Measurements from ENCODE around the gene ZBTB16. TPM values are rescaled to one million over a fixed set of nuclear protein-coding genes. Genes with fewer than 3 reads are reported as not detected.

ZBTB16 gene
- total and polyA plus RNA-seq, 10 donors = 1.5 to 85.6 (median 42.1) TPM

DNA sequence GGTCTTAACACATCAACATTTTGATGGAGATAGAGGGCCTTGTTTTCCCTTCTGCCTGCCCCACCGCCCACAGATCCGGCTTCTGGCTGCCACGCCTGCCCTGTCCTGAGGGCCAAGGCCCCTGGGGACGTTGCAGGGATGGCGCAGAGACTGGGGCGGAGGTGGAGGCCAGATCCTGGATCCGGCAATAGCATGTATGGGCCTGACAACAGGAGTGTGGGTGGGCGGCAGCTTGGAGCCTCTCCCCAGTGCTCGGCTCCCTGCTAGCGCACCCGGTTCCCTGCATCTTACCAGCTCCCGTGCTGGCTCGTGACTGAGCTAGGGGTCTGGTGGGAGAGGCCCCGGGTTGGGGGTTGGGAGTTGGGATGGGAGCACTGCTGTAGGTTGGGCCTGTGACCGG lies 95.6 kb downstream of the ZBTB16 start:
- no peak for DNase-seq
- Histone ChIP-seq H3K27me3 (replicated peaks in 1 of 7) (no peaks in the 10 kb centered on the region), H3K9me3 (no peaks in the 10 kb centered on the region), H3K4me3 (no peak overlapping the region), H3K4me1 (peaks cover 15 to 100% (median 73%) of the 10 kb centered on the region in 6 donors), H3K27ac (peak overlapping the region in 6 of 8 donors; percentile 43 to 92 (median 79)), H3K36me3 (peaks cover 0 to 34% (median 3%) of the 10 kb centered on the region in 6 donors)
- intact Hi-C loops (cut with DNase I; ENCODE audit: low total_unique reads) = no loop called here
- TF ChIP-seq, protein P1, sequence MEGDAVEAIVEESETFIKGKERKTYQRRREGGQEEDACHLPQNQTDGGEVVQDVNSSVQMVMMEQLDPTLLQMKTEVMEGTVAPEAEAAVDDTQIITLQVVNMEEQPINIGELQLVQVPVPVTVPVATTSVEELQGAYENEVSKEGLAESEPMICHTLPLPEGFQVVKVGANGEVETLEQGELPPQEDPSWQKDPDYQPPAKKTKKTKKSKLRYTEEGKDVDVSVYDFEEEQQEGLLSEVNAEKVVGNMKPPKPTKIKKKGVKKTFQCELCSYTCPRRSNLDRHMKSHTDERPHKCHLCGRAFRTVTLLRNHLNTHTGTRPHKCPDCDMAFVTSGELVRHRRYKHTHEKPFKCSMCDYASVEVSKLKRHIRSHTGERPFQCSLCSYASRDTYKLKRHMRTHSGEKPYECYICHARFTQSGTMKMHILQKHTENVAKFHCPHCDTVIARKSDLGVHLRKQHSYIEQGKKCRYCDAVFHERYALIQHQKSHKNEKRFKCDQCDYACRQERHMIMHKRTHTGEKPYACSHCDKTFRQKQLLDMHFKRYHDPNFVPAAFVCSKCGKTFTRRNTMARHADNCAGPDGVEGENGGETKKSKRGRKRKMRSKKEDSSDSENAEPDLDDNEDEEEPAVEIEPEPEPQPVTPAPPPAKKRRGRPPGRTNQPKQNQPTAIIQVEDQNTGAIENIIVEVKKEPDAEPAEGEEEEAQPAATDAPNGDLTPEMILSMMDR (IDR thresholded peaks at IDR 0.05 in 8 of 11, conservative IDR thresholded peaks at IDR 0.05 in 3 of 11) = no peak
- TF ChIP-seq POLR2A (IDR thresholded peaks at IDR 0.05) = no peak
- peak in 2 of 3 donors; percentile 60 to 66 for TF ChIP-seq POLR2AphosphoS5 (IDR thresholded peaks at IDR 0.05)
- WGBS, 5 donors = 88 to 95% (median 91%) methylated on average over 14 to 15 of the region's 15 CpGs

DNA sequence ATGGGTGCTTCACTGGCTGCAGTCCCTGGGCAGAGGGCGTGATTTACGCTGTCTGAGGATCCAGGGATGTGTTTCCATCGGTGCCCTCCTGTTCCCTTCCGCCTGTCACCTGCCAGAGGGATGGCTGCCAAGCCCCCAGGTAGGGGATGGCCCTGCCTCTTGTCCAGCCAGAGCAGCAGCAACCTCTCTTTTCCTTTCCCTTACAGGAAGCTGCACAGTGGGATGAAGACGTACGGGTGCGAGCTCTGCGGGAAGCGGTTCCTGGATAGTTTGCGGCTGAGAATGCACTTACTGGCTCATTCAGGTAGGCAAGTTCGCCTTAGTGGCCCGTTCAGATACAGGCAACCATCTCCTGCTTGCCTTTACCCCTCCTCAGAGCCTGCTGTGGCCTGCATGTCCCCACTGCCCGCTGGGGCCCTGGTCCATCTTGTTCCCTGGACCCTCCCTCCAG lies 96.6 kb downstream of the ZBTB16 start:
- Histone ChIP-seq H3K4me1 (peaks cover 25 to 100% (median 81%) of the 10 kb centered on the region in 6 donors), H3K36me3 (peaks cover 0 to 34% (median 3%) of the 10 kb centered on the region in 6 donors), H3K4me3 (no peak overlapping the region), H3K9me3 (no peaks in the 10 kb centered on the region), H3K27ac (peak overlapping the region in 3 of 8 donors; percentile 89 to 92 (median 89)), H3K27me3 (replicated peaks in 1 of 7) (no peaks in the 10 kb centered on the region)
- intact Hi-C loops (cut with DNase I; ENCODE audit: low total_unique reads) = no loop called here
- TF ChIP-seq, protein P1 (IDR thresholded peaks at IDR 0.05 in 8 of 11, conservative IDR thresholded peaks at IDR 0.05 in 3 of 11) = no peak
- peak in 2 of 3 donors; percentile 26 to 43 for TF ChIP-seq POLR2AphosphoS5 (IDR thresholded peaks at IDR 0.05)
- WGBS, 5 donors = 92 to 97% (median 95%) methylated on average over 13 of the region's 13 CpGs
- no peak for DNase-seq

DNA sequence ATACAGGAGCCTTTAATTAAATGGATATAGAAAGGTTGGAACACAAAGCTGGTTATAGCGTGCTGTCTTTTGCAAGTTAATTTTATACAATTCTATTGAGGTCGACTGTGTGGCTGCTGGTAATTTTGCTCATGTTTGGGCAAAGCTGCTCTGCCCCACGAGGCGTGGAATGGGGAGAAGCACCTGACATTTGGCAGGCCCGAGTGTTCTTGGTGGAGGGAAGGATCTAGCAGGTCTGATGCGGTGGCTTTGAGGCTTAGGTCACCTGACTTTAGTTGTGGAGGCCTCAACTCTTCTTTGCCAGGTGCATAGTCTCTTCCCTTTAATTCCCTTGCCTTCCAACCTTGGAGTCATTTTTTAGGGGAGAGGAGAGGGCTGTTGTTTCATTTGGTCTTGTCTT lies 97.3 kb downstream of the ZBTB16 start:
- peak overlapping the region in 4 of 8 donors; percentile 89 to 92 (median 90) for H3K27ac ChIP-seq
- H3K4me1 ChIP-seq = peaks cover 31 to 100% (median 87%) of the 10 kb centered on the region in 6 donors
- no peaks in the 10 kb centered on the region for H3K9me3 ChIP-seq
- DNase-seq = no peak
- TF ChIP-seq, protein P1 (IDR thresholded peaks at IDR 0.05 in 8 of 11, conservative IDR thresholded peaks at IDR 0.05 in 3 of 11) = no peak
- no peak for TF ChIP-seq POLR2A (IDR thresholded peaks at IDR 0.05)
- TF ChIP-seq POLR2AphosphoS5 (IDR thresholded peaks at IDR 0.05) = no peak
- H3K36me3 ChIP-seq = peaks cover 0 to 34% (median 3%) of the 10 kb centered on the region in 6 donors
- intact Hi-C loops (cut with DNase I; ENCODE audit: low total_unique reads) = no loop called here
- no peak overlapping the region for H3K4me3 ChIP-seq
- no peaks in the 10 kb centered on the region for H3K27me3 ChIP-seq (replicated peaks in 1 of 7)
- WGBS, 5 donors = 85 to 90% (median 85%) methylated on average over 6 of the region's 6 CpGs

DNA sequence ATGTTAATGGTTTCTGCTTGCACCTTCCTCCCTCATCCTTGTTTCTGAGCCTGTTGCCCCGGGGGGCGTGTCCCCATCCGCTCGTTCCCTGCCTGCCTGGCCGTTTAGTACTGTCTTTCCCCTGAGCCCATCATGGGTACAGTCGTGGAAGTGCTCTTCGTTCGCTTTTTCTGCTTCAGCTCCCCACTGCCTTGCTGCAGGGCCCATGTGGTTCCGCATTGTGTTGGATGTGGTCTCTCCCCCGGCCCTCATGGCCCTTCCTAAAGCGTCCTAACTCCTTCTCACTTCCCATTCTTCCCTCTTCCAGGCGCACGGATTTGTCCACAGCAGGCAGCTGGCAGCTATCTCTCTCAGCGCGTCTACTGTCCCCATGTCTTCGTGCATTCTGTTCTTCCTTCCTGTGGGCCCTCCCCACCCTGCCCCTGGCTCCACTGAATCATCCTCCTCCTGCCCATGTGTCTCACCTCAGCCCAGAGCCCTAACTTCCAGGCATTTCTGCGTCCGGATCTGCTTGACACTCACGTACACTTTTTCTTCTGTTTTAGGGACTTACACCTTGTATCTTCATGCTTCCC lies 98.1 kb downstream of the ZBTB16 start:
- no peaks in the 10 kb centered on the region for H3K27me3 ChIP-seq (replicated peaks in 1 of 7)

More for the DNA sequence above, 98.1 kb downstream of the ZBTB16 start:
- TF ChIP-seq POLR2A (IDR thresholded peaks at IDR 0.05) = no peak
- TF ChIP-seq, protein P1 (IDR thresholded peaks at IDR 0.05 in 8 of 11, conservative IDR thresholded peaks at IDR 0.05 in 3 of 11) = no peak
- peak in 2 of 3 donors; percentile 14 to 43 for TF ChIP-seq POLR2AphosphoS5 (IDR thresholded peaks at IDR 0.05)
- intact Hi-C loops (cut with DNase I; ENCODE audit: low total_unique reads) = no loop called here
- Histone ChIP-seq H3K36me3 (peaks cover 0 to 34% (median 3%) of the 10 kb centered on the region in 6 donors), H3K27ac (peak overlapping the region in 5 of 8 donors; percentile 13 to 92 (median 89)), H3K4me3 (no peak overlapping the region), H3K9me3 (no peaks in the 10 kb centered on the region), H3K4me1 (peaks cover 37 to 100% (median 91%) of the 10 kb centered on the region in 6 donors)
- 77 to 82% (median 81%) methylated on average over 19 of the region's 19 CpGs for WGBS, 5 donors
- no peak for DNase-seq

Measured in spleen (tissue), 11 donors.